Endothelial cell of umbilical vein (primary cell): ENCODE measurements around the gene MVD. TPM values are rescaled to one million over a fixed set of nuclear protein-coding genes. Genes with fewer than 3 reads are reported as not detected.
A peak's percentile ranks its signal among the peaks of the same experiment; 100 is the strongest.

Source experiments
- BruUV-seq: library from RNA; stranded (reverse); fragments of 400-500 nt; replicated peaks from 2 replicates; lab custom pipeline; 2021; lab: Mats Ljungman, UMichigan
- CTCF ChIA-PET: fragments of 300-600, 350-600 bp; sonication (Branson Sonifier 250); formaldehyde crosslinking; loops from one replicate; lab custom pipeline; 2021; ENCODE audit warnings: antibody characterized with exemption, inconsistent platforms; lab: Charles Lee
- POLR2A ChIA-PET: fragments of 300-600, 350-600 bp; sonication (Branson Sonifier 250); formaldehyde crosslinking; loops from one replicate; lab custom pipeline; 2021; ENCODE audit warnings: antibody characterized with exemption, inconsistent platforms; lab: Charles Lee
- DNase-seq: peaks from one replicate; pipeline ENCODE4 v3.0.0-alpha.2; 2011; ENCODE audit warnings: low read depth, low spot score
- FAIRE-seq: peaks from 2 replicates; lab custom pipeline; 2011; peaks lifted over from hg19 to GRCh38; lab: Jason Lieb, UNC
- H2AFZ ChIP-seq: 2 replicates; pipeline ENCODE4 v1.6.0; 2012; ENCODE audit warnings: low read depth, low read length, control low read depth, inconsistent platforms
- H3K27ac ChIP-seq: 2 replicates; pipeline ENCODE4 v1.5.1; 2011; ENCODE audit warnings: low read depth, mild to moderate bottlenecking, control low read depth, low read length, moderate library complexity; ENCODE audit not compliant: insufficient read depth
- H3K27me3 ChIP-seq, 2 experiments: 2 replicates each; pipeline versions ENCODE4 v1.6.0 to v1.6.1; 2011; ENCODE audit warnings: low read length in 2 of 2, mixed read lengths in 1 of 2; ENCODE audit not compliant: control insufficient read depth in 2 of 2, insufficient read depth in 2 of 2
- H3K36me3 ChIP-seq, 2 experiments: 2 replicates in 1 of 2; 3 replicates in 1 of 2; pipeline ENCODE4 v1.5.1; 2011; ENCODE audit warnings: low read length in 2 of 2, mild to moderate bottlenecking in 1 of 2, moderate library complexity in 1 of 2; ENCODE audit not compliant: control insufficient read depth in 2 of 2, insufficient read depth in 2 of 2; ENCODE audit errors: extremely low read depth in 1 of 2
- H3K4me1 ChIP-seq: 3 replicates; pipeline ENCODE4 v1.5.1; 2011; ENCODE audit warnings: mild to moderate bottlenecking, low read length; ENCODE audit not compliant: control insufficient read depth, insufficient read depth; ENCODE audit errors: extremely low read depth
- H3K4me2 ChIP-seq: 2 replicates; pipeline ENCODE4 v1.6.1; 2011; ENCODE audit warnings: low read length, control low read depth, mixed read lengths; ENCODE audit not compliant: insufficient read depth
- H3K4me3 ChIP-seq, 3 experiments: fragments of 200-600 bp in 1 of 3; sonication (generic), shearing (Covaris generic) in 1 of 3; replicated peaks in 1 of 3; 2 replicates each; pipeline ENCODE4 v1.5.1; 2011 to 2016; ENCODE audit warnings: control low read depth in 3 of 3, low read length in 3 of 3, mild to moderate bottlenecking in 2 of 3, inconsistent platforms in 1 of 3, low read depth in 1 of 3, moderate library complexity in 1 of 3; ENCODE audit not compliant: insufficient read depth in 1 of 3
- H3K79me2 ChIP-seq: 2 replicates; pipeline ENCODE4 v1.6.0; 2012; ENCODE audit warnings: low read length, inconsistent platforms; ENCODE audit not compliant: control insufficient read depth, insufficient read depth
- H3K9ac ChIP-seq: replicated peaks from 2 replicates; pipeline ENCODE3; 2011; ENCODE audit warnings: low read length, control low read depth; ENCODE audit not compliant: insufficient read depth; ENCODE audit errors: extremely low read depth
- H3K9me1 ChIP-seq: replicated peaks from 3 replicates; pipeline ENCODE4 v1.6.0; 2011; ENCODE audit warnings: mild to moderate bottlenecking, low read length; ENCODE audit not compliant: control insufficient read depth, insufficient read depth; ENCODE audit errors: extremely low read depth
- H3K9me3 ChIP-seq: replicated peaks from 2 replicates; pipeline ENCODE4 v1.5.1; 2012; ENCODE audit warnings: low read length, inconsistent platforms; ENCODE audit not compliant: control insufficient read depth, insufficient read depth
- H4K20me1 ChIP-seq: replicated peaks from 2 replicates; pipeline ENCODE3; 2011; ENCODE audit warnings: mild to moderate bottlenecking, low read length; ENCODE audit not compliant: control insufficient read depth, insufficient read depth; ENCODE audit errors: extremely low read depth
- EZH2 ChIP-seq: IDR thresholded peaks from 2 replicates; pipeline ENCODE4 v1.6.1; 2012; ENCODE audit warnings: borderline replicate concordance, low read depth, mild to moderate bottlenecking, moderate library complexity, low read length, inconsistent platforms; ENCODE audit not compliant: severe bottlenecking
- FOS ChIP-seq: IDR thresholded peaks from 2 replicates; pipeline ENCODE4 v1.6.1; 2011; ENCODE audit warnings: mild to moderate bottlenecking, low read length, moderate library complexity, borderline replicate concordance; ENCODE audit not compliant: insufficient read depth
- GATA2 ChIP-seq: IDR thresholded peaks from 2 replicates; pipeline ENCODE4 v1.7.0; 2011; ENCODE audit warnings: low read depth, mild to moderate bottlenecking, moderate library complexity, mixed read lengths, low read length; ENCODE audit not compliant: insufficient read length, insufficient read depth
- JUN ChIP-seq: IDR thresholded peaks from 2 replicates; pipeline ENCODE4 v1.6.1; 2011; ENCODE audit warnings: borderline replicate concordance, low read depth; ENCODE audit not compliant: insufficient read length, insufficient read depth
- MYC ChIP-seq: IDR thresholded peaks from one replicate; pipeline ENCODE4 v1.6.1; 2011; ENCODE audit warnings: mild to moderate bottlenecking, low read depth, low read length
- POLR2A ChIP-seq: IDR thresholded peaks from 2 replicates; pipeline ENCODE4 v1.6.1; 2012; ENCODE audit warnings: low read depth, mild to moderate bottlenecking, control low read depth, low read length
- POLR2AphosphoS5 ChIP-seq: IDR thresholded peaks from 2 replicates; pipeline ENCODE4 v1.6.1; 2012; ENCODE audit warnings: low read depth, mild to moderate bottlenecking, control low read depth, low read length, moderate library complexity; ENCODE audit not compliant: insufficient read depth
- dilution Hi-C: fragments of 300-500 bp; cut with MboI; formaldehyde crosslinking; loops from one replicate; pipeline ENCODE4 v1.15.0; 2019; ENCODE audit warnings: low sequenced_read_pairs; ENCODE audit not compliant: extremely low pct_ligation_motif_present
- intact Hi-C: fragments of 100-400 bp; cut with micrococcal nuclease; formaldehyde crosslinking; loops from one replicate; pipeline ENCODE4 v1.10.0; 2022
- polyA plus RNA-seq, 4 experiments: library from polyadenylated mRNA; depleted of rRNA in 3 of 4; stranded (reverse) in 3 of 4; unstranded in 1 of 4; fragments of >200 nt; gene quantifications; 2 replicates each; pipeline versions ENCODE4 v1.2.1 to v1.2.3, GENCODE V29; 2011 to 2012; ENCODE audit warnings: missing spikeins in 1 of 4
- total RNA-seq: library from RNA; stranded (reverse); gene quantifications from 2 replicates; pipeline ENCODE4 v1.2.3, GENCODE V29; 2021
- TF ChIP-seq, protein P1 (sequence below): IDR thresholded peaks from 2 replicates; pipeline ENCODE4 v1.6.1; 2011; ENCODE audit not compliant: insufficient read depth, insufficient read length
- TF ChIP-seq, protein P2 (sequence below), 2 donors: IDR thresholded peaks; 1 replicate in 1 of 2; 2 replicates in 1 of 2; pipeline ENCODE4 v1.5.1; 2011; ENCODE audit warnings: low read length in 2 of 2, mild to moderate bottlenecking in 2 of 2, moderate library complexity in 2 of 2, control low read depth in 1 of 2, inconsistent platforms in 1 of 2, low read depth in 1 of 2; ENCODE audit not compliant: insufficient read depth in 1 of 2; ENCODE audit errors: extremely low read depth in 1 of 2

MVD gene
- total and polyA plus RNA-seq, 2 donors (not counting 3 experiments of a cell fraction or from before 2014, with no cell fraction given), result 64.4 to 142 TPM

- Histone ChIP-seq H4K20me1 (no peaks in the 10 kb centered on the region), H3K9ac (no peak overlapping the region), H3K9me1 (no peaks in the 10 kb centered on the region), H3K79me2 (peaks cover 23% of the 10 kb centered on the region), H3K4me3 (no peak overlapping the region), H3K4me1 (peaks cover 20% of the 10 kb centered on the region), H3K4me2 (peak overlapping the region; percentile 17), H2AFZ (no peak overlapping the region), H3K27ac (no peak overlapping the region), H3K36me3 (no peaks in the 10 kb centered on the region), H3K27me3 (no peaks in the 10 kb centered on the region), H3K9me3 (no peaks in the 10 kb centered on the region)
- ChIA-PET POLR2A (no interaction called here), CTCF (interaction anchor here (1.2 to 1.8 kb wide), 3 partner anchors 11 to 39 kb away, joined by 3 to 8 read pairs (median 5); no protein-coding TSS in a partner anchor)
- FAIRE-seq (peak; percentile 92), DNase-seq (peak; percentile 88)
- dilution Hi-C loops (no loop called here), intact Hi-C loops (no loop called here)
- BruUV-seq, result no TSS peak
- TF ChIP-seq, protein P1, sequence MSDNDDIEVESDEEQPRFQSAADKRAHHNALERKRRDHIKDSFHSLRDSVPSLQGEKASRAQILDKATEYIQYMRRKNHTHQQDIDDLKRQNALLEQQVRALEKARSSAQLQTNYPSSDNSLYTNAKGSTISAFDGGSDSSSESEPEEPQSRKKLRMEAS, result no peak
- no peak for TF ChIP-seq POLR2AphosphoS5
- no peak for TF ChIP-seq JUN
- TF ChIP-seq, protein P2, sequence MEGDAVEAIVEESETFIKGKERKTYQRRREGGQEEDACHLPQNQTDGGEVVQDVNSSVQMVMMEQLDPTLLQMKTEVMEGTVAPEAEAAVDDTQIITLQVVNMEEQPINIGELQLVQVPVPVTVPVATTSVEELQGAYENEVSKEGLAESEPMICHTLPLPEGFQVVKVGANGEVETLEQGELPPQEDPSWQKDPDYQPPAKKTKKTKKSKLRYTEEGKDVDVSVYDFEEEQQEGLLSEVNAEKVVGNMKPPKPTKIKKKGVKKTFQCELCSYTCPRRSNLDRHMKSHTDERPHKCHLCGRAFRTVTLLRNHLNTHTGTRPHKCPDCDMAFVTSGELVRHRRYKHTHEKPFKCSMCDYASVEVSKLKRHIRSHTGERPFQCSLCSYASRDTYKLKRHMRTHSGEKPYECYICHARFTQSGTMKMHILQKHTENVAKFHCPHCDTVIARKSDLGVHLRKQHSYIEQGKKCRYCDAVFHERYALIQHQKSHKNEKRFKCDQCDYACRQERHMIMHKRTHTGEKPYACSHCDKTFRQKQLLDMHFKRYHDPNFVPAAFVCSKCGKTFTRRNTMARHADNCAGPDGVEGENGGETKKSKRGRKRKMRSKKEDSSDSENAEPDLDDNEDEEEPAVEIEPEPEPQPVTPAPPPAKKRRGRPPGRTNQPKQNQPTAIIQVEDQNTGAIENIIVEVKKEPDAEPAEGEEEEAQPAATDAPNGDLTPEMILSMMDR (IDR thresholded peaks at IDR 0.05; ENCODE audit: extremely low read depth in 1 of 2, insufficient read depth in 1 of 2, low read depth in 1 of 2, low read length in 2 of 2), result no peak
- TF ChIP-seq MYC, result no peak
- TF ChIP-seq EZH2, result no peak
- TF ChIP-seq POLR2A, result no peak
- no peak for TF ChIP-seq GATA2
- TF ChIP-seq FOS, result no peak
Measured at GRCh38 chr16:88665148-88665547, 2.3 kb upstream of the MVD start.
